Measurements from ENCODE around the gene ASB10.
A peak's percentile ranks its signal among the peaks of the same experiment; 100 is the strongest.

The ASB10 gene

GRCh38 chr7:151191544-151191943 is 4.5 kb upstream of the ASB10 start:
- DNase-seq (ENCODE audit: extremely low spot score, insufficient read length, low read depth) (no peak), FAIRE-seq (no peak)

- DNase-seq (ENCODE audit: extremely low spot score, insufficient read length, low read depth) (no peak), FAIRE-seq (no peak)
Observed at GRCh38 chr7:151189038-151189437, 2.0 kb upstream of the ASB10 start.

GRCh38 chr7:151188252-151188542 is 1.1 kb upstream of the ASB10 start:
- DNase-seq (ENCODE audit: extremely low spot score, insufficient read length, low read depth) (no peak), FAIRE-seq (no peak)

- FAIRE-seq (no peak), DNase-seq (ENCODE audit: extremely low spot score, insufficient read length, low read depth) (no peak)
Observed at GRCh38 chr7:151187409-151188251, 580 bp upstream of the ASB10 start.

GRCh38 chr7:151185762-151186639 is 1.0 kb downstream of the ASB10 start:
- FAIRE-seq (no peak), DNase-seq (ENCODE audit: extremely low spot score, insufficient read length, low read depth) (no peak)

- DNase-seq (ENCODE audit: extremely low spot score, insufficient read length, low read depth) (no peak), FAIRE-seq (no peak)
Observed at GRCh38 chr7:151181011-151181431, 6.0 kb downstream of the ASB10 start.

- FAIRE-seq (no peak), DNase-seq (ENCODE audit: extremely low spot score, insufficient read length, low read depth) (no peak)
Observed at GRCh38 chr7:151179946-151180345, 7.1 kb downstream of the ASB10 start.

GRCh38 chr7:151179287-151179860 is 7.7 kb downstream of the ASB10 start:
- FAIRE-seq: no peak
- DNase-seq (ENCODE audit: extremely low spot score, insufficient read length, low read depth): no peak

GRCh38 chr7:151178831-151179230 is 8.2 kb downstream of the ASB10 start:
- no peak for FAIRE-seq
- no peak for DNase-seq (ENCODE audit: extremely low spot score, insufficient read length, low read depth)

- FAIRE-seq (no peak), DNase-seq (ENCODE audit: extremely low spot score, insufficient read length, low read depth) (no peak)
Observed at GRCh38 chr7:151178236-151178635, 8.8 kb downstream of the ASB10 start.

GRCh38 chr7:151177310-151177709 is 9.7 kb downstream of the ASB10 start:
- no peak for FAIRE-seq
- no peak for DNase-seq (ENCODE audit: extremely low spot score, insufficient read length, low read depth)

GRCh38 chr7:151176401-151176800 is 10.6 kb downstream of the ASB10 start:
- FAIRE-seq (no peak), DNase-seq (ENCODE audit: extremely low spot score, insufficient read length, low read depth) (no peak)

- FAIRE-seq (no peak), DNase-seq (ENCODE audit: extremely low spot score, insufficient read length, low read depth) (no peak)
Observed at GRCh38 chr7:151175793-151176311, 11.2 kb downstream of the ASB10 start.

GRCh38 chr7:151175047-151175792 is 11.8 kb downstream of the ASB10 start:
- DNase-seq (ENCODE audit: extremely low spot score, insufficient read length, low read depth): no peak
- FAIRE-seq: no peak

GRCh38 chr7:151174246-151175046 is 12.6 kb downstream of the ASB10 start:
- FAIRE-seq (no peak), DNase-seq (ENCODE audit: extremely low spot score, insufficient read length, low read depth) (no peak)

- no peak for FAIRE-seq
- no peak for DNase-seq (ENCODE audit: extremely low spot score, insufficient read length, low read depth)
Observed at GRCh38 chr7:151173386-151174245, 13.4 kb downstream of the ASB10 start.

- DNase-seq (ENCODE audit: extremely low spot score, insufficient read length, low read depth): peak; percentile 85
- peak; percentile 92 for FAIRE-seq
Observed at GRCh38 chr7:151172273-151173141, 14.5 kb downstream of the ASB10 start.

All from GM18507 (cell line).